COR-L47 (cell line): ENCODE measurements around the gene OR6V1.
"Not testable (repeated sequence)": the region's sequence is repeated elsewhere in the genome, so short reads cannot be mapped to it uniquely, and the experiment has no call there.

Source experiments
- DNase-seq: peaks from one replicate; lab custom pipeline; 2025; lab: John Stamatoyannopoulos, UW

Gene OR6V1

DNA sequence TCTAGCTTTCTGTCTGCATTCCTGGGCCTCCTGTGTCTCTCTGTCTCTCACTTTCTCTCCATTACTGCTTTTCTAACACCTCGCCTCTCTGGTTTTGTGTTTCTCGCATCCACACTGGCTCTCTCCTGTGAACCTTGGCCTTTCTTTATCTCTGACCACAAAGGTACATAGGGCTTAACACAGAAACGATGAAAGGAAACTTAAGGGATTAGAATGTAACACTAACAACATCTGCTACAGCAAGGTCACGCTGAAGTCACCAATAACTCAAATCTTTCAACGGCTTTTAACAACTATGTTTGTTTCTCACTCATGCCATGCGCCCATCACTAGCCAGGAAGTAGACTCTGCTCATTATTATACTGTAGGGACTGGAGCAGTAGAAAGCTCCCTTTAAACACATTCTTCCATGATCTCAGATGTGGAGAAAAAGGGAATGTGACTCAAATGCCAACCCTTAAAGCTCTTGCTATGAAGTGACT, 9.3 kb upstream of the OR6V1 start:
- no peak for DNase-seq

DNA sequence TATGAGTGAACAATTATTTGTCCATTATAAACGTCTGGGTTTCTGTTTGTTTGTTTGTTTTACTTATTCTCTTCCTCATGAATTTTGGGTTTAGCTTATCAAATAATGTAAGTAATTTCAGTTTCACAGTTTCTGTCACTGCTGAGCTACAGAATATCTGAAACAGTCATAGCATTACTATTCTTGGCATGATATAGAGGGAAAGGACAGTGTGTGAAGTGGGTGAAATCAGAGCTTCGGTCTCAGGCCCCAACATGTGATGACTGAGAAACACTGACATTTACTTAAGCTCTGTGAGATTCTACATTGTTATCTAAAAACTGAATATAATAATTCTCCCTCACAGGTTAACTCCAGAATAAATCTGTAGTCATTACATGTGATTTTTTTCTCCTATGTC, 8.8 kb upstream of the OR6V1 start:
- DNase-seq = no peak

DNA sequence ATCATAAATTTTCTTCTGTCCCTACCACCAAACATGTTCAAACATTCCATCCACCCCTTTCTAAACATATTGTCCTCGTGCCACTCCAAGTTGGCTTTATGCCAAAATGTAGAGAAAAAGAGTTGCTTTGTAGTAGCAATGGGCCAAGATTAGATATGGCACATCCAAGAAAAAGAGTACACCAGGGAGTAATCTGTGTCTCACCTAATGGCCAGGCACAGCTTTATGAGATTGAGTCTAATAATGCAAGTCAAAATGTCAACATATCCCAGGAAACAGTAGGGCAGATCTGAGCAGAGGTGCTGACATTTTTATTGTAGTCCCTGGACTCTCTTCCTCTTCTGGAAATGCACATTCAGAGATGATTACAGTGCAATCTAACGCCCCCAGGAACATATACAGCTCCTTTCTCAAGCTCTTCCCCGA, 5.7 kb upstream of the OR6V1 start:
- no peak for DNase-seq

DNA sequence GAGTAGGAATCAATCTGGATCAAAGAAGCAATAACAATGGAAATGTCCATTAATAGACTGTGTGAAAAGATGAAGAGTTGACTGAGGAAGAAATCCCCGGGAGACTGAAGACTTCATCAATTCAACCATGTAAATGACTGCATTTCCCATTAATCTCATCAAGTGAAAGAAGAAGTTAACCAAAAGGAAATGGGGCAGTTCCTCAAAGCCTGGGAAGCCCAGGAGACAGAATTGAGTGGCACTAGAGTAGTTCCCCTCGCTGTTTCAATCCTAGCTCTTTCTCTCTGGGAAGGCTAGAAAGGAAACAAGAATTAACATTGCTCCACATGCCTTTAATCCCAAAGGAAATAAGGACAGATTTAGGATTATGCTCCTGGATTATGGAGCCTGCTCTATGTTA, 4.8 kb upstream of the OR6V1 start:
- no peak for DNase-seq

DNA sequence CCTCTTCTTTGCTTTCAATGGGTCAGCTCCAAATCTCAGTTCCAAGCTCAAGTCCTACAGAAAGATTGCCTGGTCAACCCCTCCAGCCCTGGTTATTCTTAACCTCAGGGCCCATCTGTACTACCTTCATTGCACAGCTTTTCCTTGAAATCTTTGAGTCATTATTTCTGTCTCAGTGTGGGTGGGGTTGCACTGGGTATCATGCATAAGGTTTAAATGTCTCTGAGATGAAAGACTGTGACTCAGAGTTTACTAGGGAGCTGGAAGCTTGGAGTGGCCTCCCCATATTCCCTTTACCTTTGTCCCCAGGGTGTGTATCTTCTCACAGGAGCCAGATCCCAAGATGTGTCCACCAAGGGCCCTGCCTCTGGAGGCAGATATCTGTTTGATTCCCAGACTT, 3.3 kb upstream of the OR6V1 start:
- no peak for DNase-seq

DNA sequence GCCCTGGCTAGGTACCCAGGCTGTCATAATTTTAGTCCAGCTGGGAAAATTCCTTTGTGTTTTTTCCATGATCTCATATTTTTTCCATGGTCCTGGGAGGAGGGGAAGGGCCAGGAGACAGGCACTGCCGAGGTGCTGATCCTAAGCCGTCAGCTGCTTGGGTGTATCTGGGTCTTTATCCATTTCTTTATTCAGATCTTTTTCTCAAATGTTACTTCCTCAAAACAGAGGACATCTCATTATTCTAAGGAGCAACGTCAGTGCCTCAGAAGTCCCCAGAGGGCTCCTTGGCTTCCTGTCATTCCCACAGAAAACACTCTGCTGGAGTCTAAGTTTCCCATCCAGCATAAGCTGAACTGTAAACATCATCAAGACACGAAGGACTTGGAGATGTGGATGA, 2.8 kb upstream of the OR6V1 start:
- no peak for DNase-seq

DNA sequence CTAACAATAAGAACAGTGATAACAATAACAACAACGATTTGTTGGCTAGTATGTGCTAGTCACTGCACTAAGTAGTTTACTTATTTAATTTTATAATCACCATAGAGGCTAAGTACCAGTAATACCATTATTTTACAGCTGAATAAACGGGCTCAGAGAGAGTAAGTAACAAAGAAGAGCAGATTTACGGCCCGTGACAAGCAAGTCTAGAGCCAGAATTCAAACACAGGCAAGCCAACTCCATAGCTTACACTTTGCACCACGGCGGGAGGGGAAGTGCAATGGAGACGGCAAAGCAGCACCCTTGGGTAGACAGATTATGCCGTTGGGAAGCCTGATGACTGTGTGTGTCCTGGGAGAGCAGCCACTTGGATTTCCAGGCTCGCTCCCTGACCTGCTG, 1.2 kb upstream of the OR6V1 start:
- DNase-seq = no peak

DNA sequence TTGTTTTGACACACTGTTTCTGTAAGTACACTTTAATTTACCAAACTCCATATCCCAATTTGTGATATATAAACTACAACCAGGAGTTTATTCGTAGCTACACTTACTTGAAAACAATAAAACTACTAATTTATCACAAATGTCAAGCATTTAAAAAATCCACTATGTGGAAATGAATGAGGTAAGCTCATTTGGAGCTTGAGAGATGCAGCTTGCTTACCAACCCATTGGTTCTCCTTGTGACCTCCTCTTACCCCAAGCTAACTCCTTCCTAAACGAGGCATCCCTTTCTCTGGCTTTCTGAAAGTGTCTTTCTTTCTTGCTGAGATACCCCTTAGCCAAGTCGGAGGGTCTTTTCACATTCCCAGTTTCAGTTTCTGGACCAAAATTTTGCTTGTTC, 2.5 kb downstream of the OR6V1 start:
- DNase-seq = no peak

DNA sequence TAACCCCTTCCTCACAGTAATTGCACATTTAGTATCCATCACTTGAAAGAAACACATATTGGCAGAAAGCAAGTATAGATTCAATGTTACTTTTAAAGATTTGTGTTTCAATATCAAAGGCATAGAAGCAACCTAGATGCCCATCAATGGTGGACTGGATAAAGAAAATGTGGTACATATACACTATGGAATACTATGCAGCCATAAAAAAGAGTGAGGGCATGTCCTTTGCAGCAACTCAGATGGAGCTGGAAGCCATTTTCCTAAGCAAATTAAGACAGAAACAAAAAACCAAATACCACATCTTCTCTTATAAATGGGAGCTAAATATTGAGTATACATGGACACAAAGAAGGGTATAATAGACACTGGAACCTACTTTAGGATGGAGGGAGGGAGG, 3.6 kb downstream of the OR6V1 start:
- DNase-seq = no peak

DNA sequence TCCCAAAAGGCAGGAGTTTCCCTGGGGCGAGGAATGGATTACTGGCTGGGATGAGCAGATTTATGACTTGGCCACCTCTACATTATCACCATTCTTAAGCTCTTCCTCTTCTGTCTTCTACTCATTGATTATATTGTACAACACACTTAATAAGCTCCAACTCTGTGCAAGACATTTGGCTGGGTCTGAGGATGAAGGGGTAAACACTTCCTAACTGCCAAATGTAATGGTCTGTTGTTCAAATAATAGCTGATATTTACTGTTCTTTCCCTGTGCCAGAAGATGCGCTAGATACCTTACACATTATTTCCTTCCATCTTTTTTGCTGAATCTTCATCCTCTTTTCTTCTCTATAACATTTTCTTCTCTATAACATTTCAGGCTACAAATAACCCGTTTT, 11.6 kb downstream of the OR6V1 start:
- no peak for DNase-seq

DNA sequence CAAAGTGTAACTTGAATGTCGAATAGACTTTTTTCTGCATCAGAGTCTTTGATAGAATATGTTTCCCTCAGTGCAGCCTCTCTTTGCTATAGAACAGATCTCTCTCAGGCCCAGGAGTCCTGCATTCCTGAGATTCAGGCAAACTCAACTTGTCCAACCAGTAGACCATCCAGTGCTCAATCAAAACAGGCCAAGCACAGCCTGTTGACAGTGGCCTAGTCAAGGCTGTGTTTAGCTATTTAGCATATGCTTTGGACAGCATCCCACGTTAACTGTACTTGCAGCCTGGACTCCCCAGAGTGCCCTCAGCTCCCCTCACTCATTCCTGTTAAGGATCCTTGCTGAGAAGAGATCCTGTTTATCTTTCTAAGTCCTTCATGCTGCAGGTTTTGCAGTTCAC, 16.3 kb downstream of the OR6V1 start:
- no peak for DNase-seq

DNA sequence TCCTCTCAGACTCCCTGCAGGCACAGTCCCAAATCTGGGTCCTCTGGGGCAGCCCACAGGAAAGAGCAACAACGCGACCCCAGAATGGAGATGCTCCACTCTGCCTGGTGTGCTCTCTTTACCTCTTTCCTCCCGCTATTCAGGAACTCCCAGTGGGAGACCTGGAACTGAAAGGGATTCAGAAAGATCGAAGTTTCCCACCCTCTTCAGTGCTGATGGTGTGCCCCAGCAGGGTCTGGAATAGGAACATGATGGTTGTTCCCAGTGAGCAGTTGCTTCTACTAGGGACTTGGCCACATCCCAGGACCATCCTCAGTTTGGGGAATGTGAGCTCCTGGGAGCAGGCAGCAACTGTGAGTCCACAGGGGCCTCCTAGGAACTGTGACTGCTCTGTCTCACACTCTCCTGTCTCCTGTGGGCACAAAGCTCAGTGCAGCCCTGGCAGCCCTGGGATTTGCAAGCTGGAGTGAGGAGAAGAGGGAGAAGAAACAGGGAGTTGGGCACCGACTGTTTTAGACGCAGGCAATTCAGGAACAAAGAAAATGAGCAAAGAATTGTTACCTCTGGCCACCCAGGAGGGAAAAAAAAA, 17.9 kb downstream of the OR6V1 start:
- DNase-seq = no peak

DNA sequence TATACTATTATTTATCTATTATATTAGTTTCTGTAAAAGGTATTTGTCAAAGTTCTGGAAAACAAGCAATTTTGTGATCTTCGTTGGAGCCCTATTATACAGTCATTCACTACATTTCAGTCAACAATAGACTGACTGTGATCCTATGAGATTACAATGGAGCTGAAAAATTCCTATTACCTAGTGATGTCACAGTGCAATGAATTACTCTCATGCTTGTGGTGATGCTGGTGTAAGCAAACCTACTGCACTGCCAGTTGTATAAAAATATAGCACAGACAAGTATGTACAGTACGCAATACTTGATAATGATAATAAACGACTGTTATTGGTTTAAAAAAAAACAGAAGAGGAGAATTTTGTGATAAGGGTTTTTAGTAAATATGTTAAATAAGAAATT, 21.4 kb downstream of the OR6V1 start:
- no peak for DNase-seq

DNA sequence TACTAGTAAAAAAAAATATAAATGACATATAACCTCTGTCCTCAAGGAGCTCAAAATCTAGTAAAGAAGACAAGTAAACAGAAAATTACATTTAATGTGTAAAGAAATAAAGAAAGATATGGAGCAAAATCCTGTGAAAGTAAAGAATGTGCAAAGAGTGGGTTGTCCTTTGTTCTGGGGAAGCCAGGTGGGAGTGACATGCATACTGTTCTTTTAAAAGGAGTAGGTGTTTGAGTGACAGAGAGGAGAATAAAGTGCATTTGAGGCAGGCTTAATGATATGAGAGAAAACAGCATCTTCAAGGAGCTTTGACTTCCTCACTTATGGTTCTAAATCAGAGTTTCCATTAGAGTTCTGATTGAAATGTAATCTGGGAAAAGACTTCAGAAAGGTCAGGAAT, 22.0 kb downstream of the OR6V1 start:
- no peak for DNase-seq

DNA sequence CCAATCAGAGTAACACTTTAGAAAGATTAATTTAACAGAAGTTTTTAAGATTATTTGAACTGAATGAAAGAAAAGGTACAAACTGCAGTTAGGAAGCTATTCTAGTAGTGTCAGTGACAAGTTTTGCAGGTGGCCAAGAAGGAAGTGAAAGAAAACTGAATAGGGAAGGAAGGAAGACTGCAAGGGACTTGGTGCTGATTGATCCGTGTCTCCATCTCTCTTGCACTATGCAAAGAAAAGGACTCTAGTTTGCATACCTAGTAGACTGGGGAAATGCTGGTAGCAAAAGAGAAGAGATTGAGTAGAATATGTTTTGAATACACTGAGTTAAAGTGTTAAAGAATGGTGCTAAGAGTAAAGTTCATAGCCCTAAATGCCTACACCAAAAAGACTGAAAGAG, 33.0 kb downstream of the OR6V1 start:
- no peak for DNase-seq

DNA sequence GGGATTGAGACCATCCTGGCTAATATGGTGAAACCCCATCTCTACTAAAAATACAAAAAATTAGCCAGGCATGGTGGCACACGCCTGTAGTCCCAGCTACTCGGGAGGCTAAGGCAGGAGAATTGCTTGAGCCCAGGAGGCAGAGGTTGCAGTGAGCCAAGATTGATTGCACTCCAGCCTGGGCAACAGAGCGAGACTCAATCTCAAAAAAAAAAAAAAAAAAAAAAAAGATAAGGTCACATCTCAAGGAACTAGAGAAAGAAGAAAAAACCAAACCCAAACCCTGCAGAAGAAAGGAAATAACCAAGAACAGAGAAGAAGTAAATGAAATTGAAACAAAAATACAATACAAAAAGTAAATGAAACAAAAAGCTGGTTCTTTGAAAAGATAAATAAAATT, 33.5 kb downstream of the OR6V1 start:
- not testable (repeated sequence) for DNase-seq

DNA sequence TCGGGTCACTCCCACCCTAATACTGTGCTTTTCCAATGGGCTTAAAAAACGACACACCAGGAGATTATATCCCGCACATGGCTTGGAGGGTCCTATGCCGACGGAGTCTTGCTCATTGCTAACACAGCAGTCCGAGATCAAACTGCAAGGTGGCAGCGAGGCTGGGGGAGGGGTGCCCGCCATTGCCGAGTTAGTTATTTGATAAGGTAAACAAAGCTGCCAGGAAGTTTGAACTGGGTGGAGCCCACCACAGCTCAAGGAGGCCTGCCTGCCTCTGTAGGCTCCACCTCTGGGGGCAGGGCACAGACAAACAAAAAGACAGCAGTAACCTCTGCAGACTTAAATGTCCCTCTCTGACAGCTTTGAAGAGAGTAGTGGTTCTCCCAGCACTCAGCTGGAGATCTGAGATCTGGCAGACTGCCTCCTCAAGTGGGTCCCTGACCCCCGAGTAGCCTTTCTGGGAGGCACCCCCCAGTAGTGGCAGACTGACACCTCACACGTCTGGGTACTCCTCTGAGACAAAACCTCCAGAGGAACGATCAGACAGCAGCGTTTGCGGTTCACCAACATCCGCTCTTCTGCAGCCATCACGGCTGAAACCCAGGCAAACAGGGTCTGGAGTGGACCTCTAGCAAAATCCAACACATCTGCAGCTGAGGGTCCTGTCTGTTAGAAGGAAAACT, 36.5 kb downstream of the OR6V1 start:
- DNase-seq = not testable (repeated sequence)

DNA sequence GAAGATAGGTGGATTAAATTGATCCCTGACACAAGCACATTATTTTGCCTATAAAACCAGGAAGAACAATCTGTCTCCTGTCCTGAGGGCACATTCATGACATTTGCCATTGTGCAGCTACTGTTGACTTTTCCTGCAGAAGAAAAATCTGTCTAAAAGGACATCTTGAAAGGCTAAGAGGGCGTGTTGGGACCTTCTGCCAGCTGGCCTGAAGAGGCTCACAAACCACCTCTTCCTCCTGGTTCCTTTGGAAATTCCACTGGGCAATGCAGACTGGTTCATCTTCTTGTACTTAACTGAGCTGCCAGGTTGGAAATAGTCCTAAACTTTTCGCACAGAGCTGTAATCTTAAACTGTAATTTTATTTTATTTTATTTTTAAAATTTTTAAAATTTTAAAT, 44.0 kb downstream of the OR6V1 start:
- DNase-seq = no peak

DNA sequence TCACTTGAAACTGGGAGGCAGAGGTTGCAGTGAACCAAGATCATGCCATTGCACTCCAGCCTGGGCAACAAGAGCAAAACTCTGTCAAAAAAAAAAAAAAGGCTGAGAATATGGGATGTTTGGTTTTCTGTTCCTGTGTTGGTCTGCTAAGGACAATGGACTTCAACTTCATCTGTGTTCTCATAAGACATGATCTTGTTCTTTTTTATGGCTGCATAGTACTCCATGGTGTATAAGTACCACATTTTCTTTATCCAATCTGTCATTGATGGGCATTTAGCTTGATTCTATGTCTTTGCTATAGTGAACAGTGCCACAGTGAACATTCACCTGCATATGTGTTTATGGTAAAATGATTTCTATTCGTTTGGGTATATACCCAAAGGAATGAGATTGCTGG, 47.4 kb downstream of the OR6V1 start:
- DNase-seq = not testable (repeated sequence)
